GM23338 (cell line): ENCODE data around the gene PLEKHJ1.

ENCODE experiments used
- CREB1 ChIP-seq: fragments of 250-450 bp; sonication (Bioruptor Pico); IDR thresholded peaks from 2 replicates; pipeline ENCODE4 v1.5.0; 2020; ENCODE audit warnings: low read depth, mild to moderate bottlenecking, moderate library complexity
- ETS1 ChIP-seq: IDR thresholded peaks from 2 replicates; pipeline ENCODE4 v1.6.1; 2016; ENCODE audit warnings: antibody characterized with exemption
- EZH2 ChIP-seq: fragments of 200-600 bp; sonication (generic); IDR thresholded peaks from one replicate; pipeline ENCODE4 v1.8.0; 2017; ENCODE audit warnings: antibody characterized with exemption, mild to moderate bottlenecking, low read depth; ENCODE audit not compliant: unreplicated experiment
- EZH2phosphoT487 ChIP-seq: fragments of 200-600 bp; sonication (generic); IDR thresholded peaks from one replicate; pipeline ENCODE4 v1.8.1; 2018; ENCODE audit warnings: antibody characterized with exemption; ENCODE audit not compliant: unreplicated experiment
- JUNB ChIP-seq: IDR thresholded peaks from one replicate; pipeline ENCODE4 v1.6.1; 2016; ENCODE audit warnings: antibody characterized with exemption; ENCODE audit not compliant: unreplicated experiment
- NANOG ChIP-seq: IDR thresholded peaks from 2 replicates; pipeline ENCODE4 v1.6.1; 2016; ENCODE audit warnings: antibody characterized with exemption, borderline replicate concordance
- POLR2AphosphoS5 ChIP-seq: IDR thresholded peaks from 2 replicates; pipeline ENCODE4 v1.6.1; 2016; ENCODE audit warnings: antibody characterized with exemption, low read depth
- STAT1 ChIP-seq: IDR thresholded peaks from one replicate; pipeline ENCODE4 v1.6.1; 2016; ENCODE audit warnings: antibody characterized with exemption; ENCODE audit not compliant: unreplicated experiment
- ZNF114 ChIP-seq: fragments of 250-450 bp; sonication (Bioruptor Pico); IDR thresholded peaks from 2 replicates; pipeline ENCODE4 v1.5.0; 2020; ENCODE audit warnings: mild to moderate bottlenecking, moderate library complexity
- TF ChIP-seq, protein P1 (sequence below), 2 experiments: fragments of 200-600 bp in 1 of 2; sonication (generic) in 1 of 2; conservative IDR thresholded peaks; 2 replicates each; pipeline versions ENCODE4 v1.5.1 to v1.6.1; 2016 to 2017; ENCODE audit warnings: antibody characterized with exemption in 2 of 2, low read depth in 2 of 2, mild to moderate bottlenecking in 2 of 2, moderate library complexity in 1 of 2
- TF ChIP-seq, protein P2 (sequence below): IDR thresholded peaks from one replicate; pipeline ENCODE4 v1.6.1; 2018; ENCODE audit warnings: antibody characterized with exemption; ENCODE audit not compliant: unreplicated experiment

- TF ChIP-seq, protein P1, sequence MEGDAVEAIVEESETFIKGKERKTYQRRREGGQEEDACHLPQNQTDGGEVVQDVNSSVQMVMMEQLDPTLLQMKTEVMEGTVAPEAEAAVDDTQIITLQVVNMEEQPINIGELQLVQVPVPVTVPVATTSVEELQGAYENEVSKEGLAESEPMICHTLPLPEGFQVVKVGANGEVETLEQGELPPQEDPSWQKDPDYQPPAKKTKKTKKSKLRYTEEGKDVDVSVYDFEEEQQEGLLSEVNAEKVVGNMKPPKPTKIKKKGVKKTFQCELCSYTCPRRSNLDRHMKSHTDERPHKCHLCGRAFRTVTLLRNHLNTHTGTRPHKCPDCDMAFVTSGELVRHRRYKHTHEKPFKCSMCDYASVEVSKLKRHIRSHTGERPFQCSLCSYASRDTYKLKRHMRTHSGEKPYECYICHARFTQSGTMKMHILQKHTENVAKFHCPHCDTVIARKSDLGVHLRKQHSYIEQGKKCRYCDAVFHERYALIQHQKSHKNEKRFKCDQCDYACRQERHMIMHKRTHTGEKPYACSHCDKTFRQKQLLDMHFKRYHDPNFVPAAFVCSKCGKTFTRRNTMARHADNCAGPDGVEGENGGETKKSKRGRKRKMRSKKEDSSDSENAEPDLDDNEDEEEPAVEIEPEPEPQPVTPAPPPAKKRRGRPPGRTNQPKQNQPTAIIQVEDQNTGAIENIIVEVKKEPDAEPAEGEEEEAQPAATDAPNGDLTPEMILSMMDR (conservative IDR thresholded peaks at IDR 0.05; ENCODE audit: low read depth in 2 of 2) = no peak
- TF ChIP-seq, protein P2, sequence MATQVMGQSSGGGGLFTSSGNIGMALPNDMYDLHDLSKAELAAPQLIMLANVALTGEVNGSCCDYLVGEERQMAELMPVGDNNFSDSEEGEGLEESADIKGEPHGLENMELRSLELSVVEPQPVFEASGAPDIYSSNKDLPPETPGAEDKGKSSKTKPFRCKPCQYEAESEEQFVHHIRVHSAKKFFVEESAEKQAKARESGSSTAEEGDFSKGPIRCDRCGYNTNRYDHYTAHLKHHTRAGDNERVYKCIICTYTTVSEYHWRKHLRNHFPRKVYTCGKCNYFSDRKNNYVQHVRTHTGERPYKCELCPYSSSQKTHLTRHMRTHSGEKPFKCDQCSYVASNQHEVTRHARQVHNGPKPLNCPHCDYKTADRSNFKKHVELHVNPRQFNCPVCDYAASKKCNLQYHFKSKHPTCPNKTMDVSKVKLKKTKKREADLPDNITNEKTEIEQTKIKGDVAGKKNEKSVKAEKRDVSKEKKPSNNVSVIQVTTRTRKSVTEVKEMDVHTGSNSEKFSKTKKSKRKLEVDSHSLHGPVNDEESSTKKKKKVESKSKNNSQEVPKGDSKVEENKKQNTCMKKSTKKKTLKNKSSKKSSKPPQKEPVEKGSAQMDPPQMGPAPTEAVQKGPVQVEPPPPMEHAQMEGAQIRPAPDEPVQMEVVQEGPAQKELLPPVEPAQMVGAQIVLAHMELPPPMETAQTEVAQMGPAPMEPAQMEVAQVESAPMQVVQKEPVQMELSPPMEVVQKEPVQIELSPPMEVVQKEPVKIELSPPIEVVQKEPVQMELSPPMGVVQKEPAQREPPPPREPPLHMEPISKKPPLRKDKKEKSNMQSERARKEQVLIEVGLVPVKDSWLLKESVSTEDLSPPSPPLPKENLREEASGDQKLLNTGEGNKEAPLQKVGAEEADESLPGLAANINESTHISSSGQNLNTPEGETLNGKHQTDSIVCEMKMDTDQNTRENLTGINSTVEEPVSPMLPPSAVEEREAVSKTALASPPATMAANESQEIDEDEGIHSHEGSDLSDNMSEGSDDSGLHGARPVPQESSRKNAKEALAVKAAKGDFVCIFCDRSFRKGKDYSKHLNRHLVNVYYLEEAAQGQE = no peak
- TF ChIP-seq ETS1 (no peak), POLR2AphosphoS5 (no peak), EZH2phosphoT487 (no peak), EZH2 (no peak), STAT1 (no peak), NANOG (no peak), JUNB (no peak), ZNF114 (no peak), CREB1 (CRISPR knock-in tag) (no peak)
These were observed 39.7 kb upstream of the PLEKHJ1 start for GRCh38 chr19:2275588-2276428.
